Measurements from ENCODE around the gene F8. TPM values are rescaled to one million over a fixed set of nuclear protein-coding genes. Genes with fewer than 3 reads are reported as not detected.

Gene F8
- total and polyA plus RNA-seq, 9 of the 15 experiments (the other 6 are each of a cell fraction or from before 2014, with no cell fraction given) = 0.41 to 3.8 (median 0.91) TPM

- Histone ChIP-seq H4K20me1 (replicated peaks; ENCODE audit: control insufficient read depth, insufficient read depth, low read length) (no peaks in the 10 kb centered on the region), H3K4me2 (ENCODE audit: insufficient read depth, low read length) (peak overlapping the region; percentile 82), H3K27ac (ENCODE audit: extremely low read depth, low read depth, low read length) (peak overlapping the region; percentile 95), H3K9me1 (ENCODE audit: control insufficient read depth, insufficient read depth, low read length) (no peaks in the 10 kb centered on the region), H2AFZ (ENCODE audit: low read depth, low read length) (no peak overlapping the region), H3K4me3 (peak overlapping the region; percentile 51), H3K9ac (ENCODE audit: insufficient read depth in 1 of 2, low read depth in 2 of 2, low read length in 2 of 2) (peak overlapping the region; percentile 1 to 97; a peak in 3 of 4 replicates), H3K9me3 (replicated peaks; ENCODE audit: control insufficient read depth, insufficient read depth, low read depth, low read length) (no peaks in the 10 kb centered on the region), H3K27me3 (ENCODE audit: control insufficient read depth in 2 of 2, insufficient read depth in 2 of 2, low read length in 2 of 2) (no peaks in the 10 kb centered on the region), H3K4me1 (replicated peaks in 1 of 2; ENCODE audit: control insufficient read depth in 2 of 2, insufficient read depth in 2 of 2, low read length in 2 of 2) (peaks cover 6 to 12% of the 10 kb centered on the region in 2 experiments), H3K79me2 (ENCODE audit: control insufficient read depth, insufficient read depth, low read length) (peaks cover 65% of the 10 kb centered on the region), H3K36me3 (ENCODE audit: control insufficient read depth, insufficient read depth, low read length) (peaks cover 6% of the 10 kb centered on the region; the same call in 2 of the 3 replicates)
- peak; percentile 17 for ATAC-seq
- FAIRE-seq = peak; percentile 49
- WGBS (ENCODE audit: insufficient coverage, low coverage, missing lambda C conversion rate) = 54% methylated on average over 2 of the region's 2 CpGs
- peak in 1 of 4 experiments; percentile 48 for DNase-seq (ENCODE audit: extremely low read depth in 1 of 4, low spot score in 3 of 4)
- in situ Hi-C loops (cut with MboI) = no loop called here
- intact Hi-C loops (cut with micrococcal nuclease) = no loop called here
- CTCF ChIA-PET (ENCODE audit: low intra/inter-chr PET ratio) = interaction anchor here (0.6 kb wide), 1 partner anchor 14 kb away, joined by 5 read pairs; no protein-coding TSS in a partner anchor
- POLR2A ChIA-PET = interaction anchor here (0.6 to 1.1 kb wide), 3 partner anchors 18 to 658 kb away, joined by 3 to 4 read pairs (median 3); no protein-coding TSS in a partner anchor
- BruUV-seq (replicated peaks) = no TSS peak
- TF ChIP-seq NCOA4 (IDR thresholded peaks at IDR 0.05; ENCODE audit: partially characterized antibody) = no peak
- TF ChIP-seq, protein P1, sequence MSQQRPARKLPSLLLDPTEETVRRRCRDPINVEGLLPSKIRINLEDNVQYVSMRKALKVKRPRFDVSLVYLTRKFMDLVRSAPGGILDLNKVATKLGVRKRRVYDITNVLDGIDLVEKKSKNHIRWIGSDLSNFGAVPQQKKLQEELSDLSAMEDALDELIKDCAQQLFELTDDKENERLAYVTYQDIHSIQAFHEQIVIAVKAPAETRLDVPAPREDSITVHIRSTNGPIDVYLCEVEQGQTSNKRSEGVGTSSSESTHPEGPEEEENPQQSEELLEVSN (IDR thresholded peaks at IDR 0.05; ENCODE audit: borderline replicate concordance in 1 of 2, extremely low read depth in 1 of 2, insufficient read depth in 1 of 2, insufficient read length in 1 of 2, low read depth in 1 of 2, low read length in 1 of 2, poor library complexity in 1 of 2, severe bottlenecking in 1 of 2) = no peak
- TF ChIP-seq PHB (CRISPR knock-in tag; IDR thresholded peaks at IDR 0.05) = no peak
- no peak for TF ChIP-seq ZFX (CRISPR knock-in tag; IDR thresholded peaks at IDR 0.05)
- TF ChIP-seq KLF1 (tag; IDR thresholded peaks at IDR 0.05) = no peak
- no peak for TF ChIP-seq BACH1 (tag; IDR thresholded peaks at IDR 0.05)
- TF ChIP-seq MYC (IDR thresholded peaks at IDR 0.05; ENCODE audit: low read depth, low read length) = no peak
- TF ChIP-seq MYC (CRISPR knock-in tag; IDR thresholded peaks at IDR 0.05; ENCODE audit: borderline replicate concordance, low read depth) = no peak
- no peak for TF ChIP-seq ETV5 (CRISPR knock-in tag; IDR thresholded peaks at IDR 0.05; ENCODE audit: low read depth)
- TF ChIP-seq, protein P2, sequence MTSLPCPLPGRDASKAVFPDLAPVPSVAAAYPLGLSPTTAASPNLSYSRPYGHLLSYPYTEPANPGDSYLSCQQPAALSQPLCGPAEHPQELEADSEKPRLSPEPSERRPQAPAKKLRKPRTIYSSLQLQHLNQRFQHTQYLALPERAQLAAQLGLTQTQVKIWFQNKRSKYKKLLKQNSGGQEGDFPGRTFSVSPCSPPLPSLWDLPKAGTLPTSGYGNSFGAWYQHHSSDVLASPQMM (CRISPR knock-in tag; IDR thresholded peaks at IDR 0.05) = no peak
- TF ChIP-seq ZBTB1 (CRISPR knock-in tag; IDR thresholded peaks at IDR 0.05; ENCODE audit: borderline replicate concordance, low read depth) = no peak
Observed at GRCh38 chrX:155028877-155029291, 6.4 kb upstream of the F8 start.

Data from K562 (cell line).